CD14-positive monocyte (primary cell): ENCODE measurements around the gene NR1D1. TPM values are rescaled to one million over a fixed set of nuclear protein-coding genes. Genes with fewer than 3 reads are reported as not detected.

Source experiments
- DNase-seq, 3 donors: peaks; one replicate each; pipeline ENCODE4 v3.0.0-alpha.2; 2011 to 2022
- H2AFZ ChIP-seq: 2 replicates; pipeline ENCODE4 v1.6.0; 2012; ENCODE audit warnings: mild to moderate bottlenecking, low read depth, low read length, inconsistent platforms; ENCODE audit not compliant: insufficient read depth, poor library complexity, severe bottlenecking
- H3K27ac ChIP-seq, 2 donors: 1 replicate in 1 of 2; 2 replicates in 1 of 2; pipeline ENCODE4 v1.5.1; 2012 to 2013; ENCODE audit warnings: low read length in 2 of 2, control low read depth in 1 of 2, inconsistent platforms in 1 of 2, low read depth in 1 of 2, mild to moderate bottlenecking in 1 of 2
- H3K27me3 ChIP-seq, 2 donors: one replicate each; pipeline versions ENCODE4 v1.6.0 to v1.6.1; 2011 to 2013; ENCODE audit warnings: low read length in 2 of 2; ENCODE audit not compliant: control insufficient read depth in 2 of 2, insufficient read depth in 2 of 2
- H3K36me3 ChIP-seq, 2 donors: replicated peaks in 1 of 2; 1 replicate in 1 of 2; 2 replicates in 1 of 2; pipeline versions ENCODE4 v1.5.1 to v1.6.1; 2012 to 2013; ENCODE audit warnings: low read length in 2 of 2, control low read depth in 1 of 2, inconsistent platforms in 1 of 2, mild to moderate bottlenecking in 1 of 2; ENCODE audit not compliant: insufficient read depth in 2 of 2, control insufficient read depth in 1 of 2
- H3K4me1 ChIP-seq, 2 donors: 1 replicate in 1 of 2; 2 replicates in 1 of 2; pipeline versions ENCODE4 v1.5.1 to v1.6.1; 2012 to 2013; ENCODE audit warnings: low read length in 2 of 2, control low read depth in 1 of 2, inconsistent platforms in 1 of 2, mild to moderate bottlenecking in 1 of 2, moderate library complexity in 1 of 2; ENCODE audit not compliant: insufficient read depth in 2 of 2, control insufficient read depth in 1 of 2
- H3K4me2 ChIP-seq: replicated peaks from 2 replicates; pipeline ENCODE3; 2012; ENCODE audit warnings: low read length, moderate library complexity, mild to moderate bottlenecking; ENCODE audit not compliant: poor library complexity, severe bottlenecking; ENCODE audit errors: extremely low read depth
- H3K4me3 ChIP-seq, 3 experiments: fragments of 200-600 bp in 1 of 3; sonication (generic) in 1 of 3; replicated peaks in 1 of 3; 1 replicate in 2 of 3; 2 replicates in 1 of 3; pipeline ENCODE4 v1.5.1; 2011 to 2013; ENCODE audit warnings: low read length in 3 of 3, mild to moderate bottlenecking in 3 of 3, control low read depth in 2 of 3, low read depth in 2 of 3, inconsistent platforms in 1 of 3, moderate library complexity in 1 of 3
- H3K79me2 ChIP-seq: 2 replicates; pipeline ENCODE4 v1.6.0; 2012; ENCODE audit warnings: mild to moderate bottlenecking, control low read depth, inconsistent platforms, low read length, moderate library complexity; ENCODE audit not compliant: insufficient read depth
- H3K9ac ChIP-seq: 2 replicates; pipeline ENCODE4 v1.6.0; 2017; ENCODE audit warnings: low read length, mild to moderate bottlenecking; ENCODE audit not compliant: insufficient read depth, poor library complexity, severe bottlenecking
- H3K9me3 ChIP-seq, 2 donors: replicated peaks in 1 of 2; 1 replicate in 1 of 2; 2 replicates in 1 of 2; pipeline versions ENCODE4 v1.5.1 to v1.6.1; 2012 to 2013; ENCODE audit warnings: low read length in 2 of 2, control low read depth in 1 of 2; ENCODE audit not compliant: control insufficient read depth in 1 of 2, insufficient read depth in 1 of 2
- H4K20me1 ChIP-seq: 2 replicates; pipeline ENCODE4 v1.6.0; 2012; ENCODE audit warnings: mild to moderate bottlenecking, low read length, control low read depth, moderate library complexity; ENCODE audit not compliant: insufficient read depth
- H3K27ac Mint-ChIP-seq, 7 donors: one replicate each; pipeline ENCODE4 v1.8.0; 2020; ENCODE audit warnings: mild to moderate bottlenecking in 7 of 7, mixed read lengths in 7 of 7, moderate library complexity in 6 of 7, inconsistent platforms in 2 of 7
- H3K27me3 Mint-ChIP-seq, 3 donors: one replicate each; pipeline ENCODE4 v1.8.0; 2021 to 2022; ENCODE audit warnings: low read depth in 3 of 3, mild to moderate bottlenecking in 3 of 3, mixed read lengths in 3 of 3, moderate library complexity in 3 of 3, inconsistent platforms in 1 of 3
- H3K36me3 Mint-ChIP-seq, 2 donors: one replicate each; pipeline ENCODE4 v1.8.0; 2020; ENCODE audit warnings: mixed read lengths in 2 of 2, inconsistent platforms in 1 of 2, mild to moderate bottlenecking in 1 of 2
- H3K4me1 Mint-ChIP-seq: one replicate; pipeline ENCODE4 v1.8.0; 2020; ENCODE audit warnings: mild to moderate bottlenecking, mixed read lengths
- H3K4me3 Mint-ChIP-seq, 2 donors: one replicate each; pipeline ENCODE4 v1.8.0; 2020; ENCODE audit warnings: mild to moderate bottlenecking in 2 of 2, mixed read lengths in 2 of 2, moderate library complexity in 1 of 2
- H3K9me3 Mint-ChIP-seq, 7 donors: one replicate each; pipeline ENCODE4 v1.8.0; 2020 to 2022; ENCODE audit warnings: mixed read lengths in 7 of 7, mild to moderate bottlenecking in 6 of 7, moderate library complexity in 6 of 7, inconsistent platforms in 2 of 7
- CTCF ChIP-seq: fragments of 200-600 bp; IDR thresholded peaks from one replicate; pipeline ENCODE4 v1.8.0; 2022; ENCODE audit warnings: antibody characterized with exemption, mild to moderate bottlenecking
- WGBS: methylation state at CpG from one replicate; pipeline ENCODE4 v1.1.5; 2013; ENCODE audit warnings: missing lambda C conversion rate; ENCODE audit not compliant: insufficient coverage; 5-methylcytosine and 5-hydroxymethylcytosine counted together
- intact Hi-C, 2 donors: fragments of 100-400 bp; cut with micrococcal nuclease; formaldehyde crosslinking; loops; one replicate each; pipeline versions ENCODE4 v1.15.0 to v1.15.1; 2023
- polyA plus RNA-seq, 3 donors: library from polyadenylated mRNA; depleted of rRNA in 1 of 3; unstranded in 2 of 3; stranded (reverse) in 1 of 3; fragments of 300-500 nt in 2 of 3; fragments of >200 nt in 1 of 3; fragmentation: Illumina TruSeq in 2 of 3; gene quantifications; 1 replicate in 2 of 3; 2 replicates in 1 of 3; pipeline ENCODE4 v1.2.3, GENCODE V29; 2012 to 2021

The NR1D1 gene
- polyA plus RNA-seq, 3 donors: 0.28 to 4.9 (median 0.31) TPM

GRCh38 chr17:40092581-40092980, 7.8 kb downstream of the NR1D1 start:
- no peak for TF ChIP-seq CTCF
- peaks cover 38% of the 10 kb centered on the region for H3K4me1 Mint-ChIP-seq
- Histone ChIP-seq H3K4me3 (no peak overlapping the region), H3K27me3 (no peaks in the 10 kb centered on the region), H3K79me2 (no peaks in the 10 kb centered on the region), H3K4me1 (peaks cover 27% of the 10 kb centered on the region in 2 donors), H4K20me1 (no peaks in the 10 kb centered on the region), H3K4me2 (no peak overlapping the region), H3K36me3 (peaks cover 48 to 51% of the 10 kb centered on the region in 2 donors), H2AFZ (no peak overlapping the region), H3K27ac (no peak overlapping the region), H3K9me3 (no peaks in the 10 kb centered on the region), H3K9ac (no peak overlapping the region)
- peaks cover 53 to 72% of the 10 kb centered on the region in 2 donors for H3K36me3 Mint-ChIP-seq
- H3K4me3 Mint-ChIP-seq: no peak overlapping the region
- H3K27ac Mint-ChIP-seq: no peak overlapping the region
- intact Hi-C loops: no loop called here
- no peaks in the 10 kb centered on the region for H3K9me3 Mint-ChIP-seq
- peaks cover 0 to 3% (median 1%) of the 10 kb centered on the region in 3 donors for H3K27me3 Mint-ChIP-seq
- no CpG with 5 or more reads among the region's 3 CpGs for WGBS
- DNase-seq: no peak

GRCh38 chr17:40091691-40092397, 8.5 kb downstream of the NR1D1 start:
- WGBS: 92% methylated on average over 7 of the region's 18 CpGs
- Histone ChIP-seq H3K27me3 (no peaks in the 10 kb centered on the region), H2AFZ (no peak overlapping the region), H3K4me2 (no peak overlapping the region), H3K79me2 (no peaks in the 10 kb centered on the region), H3K9ac (no peak overlapping the region), H3K4me3 (no peak overlapping the region), H3K36me3 (peaks cover 55 to 59% of the 10 kb centered on the region in 2 donors), H3K9me3 (no peaks in the 10 kb centered on the region), H3K27ac (no peak overlapping the region), H4K20me1 (no peaks in the 10 kb centered on the region), H3K4me1 (peaks cover 20% of the 10 kb centered on the region in 2 donors)
- peaks cover 31% of the 10 kb centered on the region for H3K4me1 Mint-ChIP-seq
- H3K27ac Mint-ChIP-seq: peak overlapping the region in 1 of 7 donors; percentile 26
- peaks cover 0 to 3% (median 1%) of the 10 kb centered on the region in 3 donors for H3K27me3 Mint-ChIP-seq
- DNase-seq: no peak
- H3K36me3 Mint-ChIP-seq: peaks cover 56 to 73% of the 10 kb centered on the region in 2 donors
- H3K4me3 Mint-ChIP-seq: no peak overlapping the region
- intact Hi-C loops: no loop called here
- no peaks in the 10 kb centered on the region for H3K9me3 Mint-ChIP-seq
- no peak for TF ChIP-seq CTCF
